SK-N-MC (cell line): ENCODE data around the gene CHPF.

Experiments
- DNase-seq: peaks from one replicate; pipeline ENCODE4 v3.0.0-alpha.2; 2011; ENCODE audit warnings: low read depth, low spot score
- H3K27ac ChIP-seq: fragments of 200-600 bp; sonication (generic); 2 replicates; pipeline ENCODE4 v1.5.1; 2016; ENCODE audit warnings: mixed run types
- H3K36me3 ChIP-seq: fragments of 200-600 bp; sonication (generic); 2 replicates; pipeline ENCODE4 v1.6.1; 2017; ENCODE audit warnings: antibody characterized with exemption, low read length, mixed read lengths; ENCODE audit not compliant: insufficient read depth
- H3K4me3 ChIP-seq: fragments of 200-600 bp; sonication (generic); 2 replicates; pipeline ENCODE4 v1.5.1; 2016
- H3K9ac ChIP-seq: fragments of 200-600 bp; sonication (generic); 2 replicates; pipeline ENCODE4 v1.8.0; 2017; ENCODE audit warnings: mixed run types, mixed read lengths; ENCODE audit not compliant: insufficient read length
- H3K9me3 ChIP-seq: fragments of 200-600 bp; sonication (generic); 2 replicates; pipeline ENCODE4 v1.6.1; 2017; ENCODE audit warnings: low read depth, mild to moderate bottlenecking, antibody characterized with exemption, low read length, moderate library complexity, mixed read lengths
- EZH2 ChIP-seq: fragments of 200-600 bp; sonication (generic); IDR thresholded peaks from one replicate; pipeline ENCODE4 v1.6.1; 2017; ENCODE audit warnings: antibody characterized with exemption
- FOXP2 ChIP-seq: optimal IDR thresholded peaks from 2 replicates; pipeline ENCODE3; 2011; ENCODE audit warnings: mild to moderate bottlenecking, moderate library complexity; ENCODE audit not compliant: insufficient read depth; ENCODE audit errors: extremely low read length, control extremely low read depth
- POLR2AphosphoS5 ChIP-seq: IDR thresholded peaks from 2 replicates; pipeline ENCODE4 v1.6.1; 2012; ENCODE audit warnings: mild to moderate bottlenecking, low read depth, low read length, borderline replicate concordance

CHPF gene

DNA sequence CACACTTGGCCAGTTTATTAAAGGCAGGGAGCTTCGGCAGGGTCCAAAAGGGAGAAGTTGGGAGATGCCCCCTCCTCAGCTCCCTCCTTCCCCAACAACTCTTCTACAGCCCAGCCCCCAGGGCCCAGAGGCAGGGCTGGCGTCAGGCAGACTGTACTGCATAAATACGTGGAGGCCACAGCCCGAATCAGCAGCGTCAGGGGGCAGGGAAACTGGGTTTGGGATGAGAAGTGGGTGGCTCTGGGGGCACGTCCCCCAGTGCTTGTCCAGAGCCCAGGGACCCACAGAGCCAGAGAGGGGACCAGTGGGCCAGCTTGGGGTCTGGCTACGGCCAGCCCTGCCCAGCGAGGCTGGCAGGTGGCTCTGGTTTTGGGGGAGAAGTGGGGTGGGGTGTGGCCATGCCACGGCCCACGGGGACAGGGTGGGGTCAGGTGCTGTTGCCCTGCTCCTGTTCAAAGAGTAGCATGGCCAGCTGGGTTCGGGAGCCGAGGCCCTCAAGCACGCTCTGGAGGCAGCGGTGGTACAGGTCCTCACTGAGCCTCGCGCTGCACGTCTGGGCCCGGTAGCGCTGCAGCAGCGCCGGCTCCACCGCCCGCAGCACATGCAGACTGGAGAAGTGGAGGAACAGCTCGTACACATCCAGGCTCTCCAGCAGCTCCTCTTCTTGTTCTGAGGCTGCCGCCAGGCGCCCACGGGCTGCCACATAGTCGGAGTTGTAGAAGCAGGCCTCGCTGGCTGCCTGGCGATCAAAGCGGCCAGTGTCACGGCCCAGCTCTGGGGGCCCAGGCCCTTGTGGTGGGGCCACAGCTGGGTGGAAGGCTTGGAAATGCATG is 4.4 kb downstream of the CHPF start:
- no peak for TF ChIP-seq POLR2AphosphoS5
- TF ChIP-seq EZH2: no peak
- no peak for TF ChIP-seq FOXP2
- Histone ChIP-seq H3K27ac (peak overlapping the region; percentile 80), H3K4me3 (peak overlapping the region; percentile 59), H3K9me3 (no peaks in the 10 kb centered on the region), H3K9ac (peak overlapping the region; percentile 57), H3K36me3 (no peaks in the 10 kb centered on the region)
- no peak for DNase-seq

DNA sequence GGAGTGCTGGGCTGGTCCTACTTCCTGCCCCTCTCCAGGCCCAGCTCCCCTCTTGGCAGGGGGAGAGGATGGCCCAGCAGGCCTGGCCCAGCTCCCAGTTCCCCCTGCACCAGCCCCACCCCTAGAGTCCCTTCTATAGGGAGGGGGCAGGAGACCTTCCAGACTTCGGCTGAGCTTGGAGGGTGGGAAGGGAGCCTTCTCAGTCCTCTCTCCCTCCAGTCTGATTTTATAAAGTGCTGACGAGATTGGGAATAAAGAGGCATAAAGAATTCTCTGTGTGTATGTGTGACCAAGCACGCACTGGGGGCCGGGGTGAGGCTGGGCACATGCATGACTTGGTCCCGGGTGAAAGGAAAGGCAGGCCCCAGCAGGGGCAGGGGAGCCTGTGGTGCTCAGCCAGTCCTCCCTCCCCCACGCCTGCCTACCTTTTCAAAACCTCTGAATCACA is 5.1 kb downstream of the CHPF start:
- Histone ChIP-seq H3K9me3 (no peaks in the 10 kb centered on the region), H3K36me3 (no peaks in the 10 kb centered on the region), H3K27ac (peak overlapping the region; percentile 80), H3K9ac (peak overlapping the region; percentile 57), H3K4me3 (peak overlapping the region; percentile 59)
- TF ChIP-seq EZH2 (no peak), FOXP2 (peak; percentile 22)
- DNase-seq: no peak

DNA sequence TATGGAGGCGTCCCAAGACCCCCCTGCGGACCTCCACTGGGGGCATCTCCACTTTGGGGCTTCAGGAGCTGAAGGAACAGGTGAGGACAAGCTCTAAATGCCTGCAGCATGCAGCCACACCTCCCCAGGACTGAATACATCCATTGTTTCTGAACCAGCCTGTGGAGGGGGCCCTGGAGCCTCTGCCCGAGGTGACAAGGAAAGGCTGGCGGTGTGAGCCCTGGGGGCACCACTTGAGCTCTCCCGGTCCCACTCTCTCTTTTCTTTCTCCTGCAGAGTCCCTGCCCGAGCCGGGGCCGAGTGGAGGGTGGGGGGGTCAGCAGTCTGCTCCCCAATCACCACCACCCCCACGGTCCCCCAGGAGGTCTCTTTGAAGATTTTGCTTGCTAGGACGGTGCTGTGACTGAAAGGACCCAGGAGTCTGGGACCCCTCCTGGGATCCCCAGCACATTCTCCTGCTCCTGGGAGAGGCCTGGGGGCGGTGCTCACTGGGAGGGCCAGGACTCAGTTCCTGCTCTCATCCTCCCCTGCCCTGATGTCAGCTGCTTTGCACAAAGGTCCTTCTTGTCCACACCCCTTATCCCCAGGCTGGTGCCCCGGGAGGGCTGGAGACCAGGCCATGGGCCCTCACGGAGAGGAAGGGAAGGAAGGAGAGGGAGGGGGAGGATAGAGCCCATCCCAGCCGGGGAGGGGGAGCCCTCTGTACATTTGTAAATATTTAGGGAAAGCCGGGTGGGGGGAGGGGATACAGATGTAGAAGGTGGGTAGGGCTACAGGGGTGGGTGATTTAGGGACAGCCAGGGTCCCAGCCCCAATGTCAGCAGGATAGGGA is 5.7 kb downstream of the CHPF start:
- Histone ChIP-seq H3K27ac (peak overlapping the region; percentile 80), H3K9ac (peak overlapping the region; percentile 57), H3K36me3 (no peaks in the 10 kb centered on the region), H3K4me3 (peak overlapping the region; percentile 59), H3K9me3 (no peaks in the 10 kb centered on the region)
- no peak for TF ChIP-seq FOXP2
- no peak for TF ChIP-seq POLR2AphosphoS5
- no peak for TF ChIP-seq EZH2
- no peak for DNase-seq

DNA sequence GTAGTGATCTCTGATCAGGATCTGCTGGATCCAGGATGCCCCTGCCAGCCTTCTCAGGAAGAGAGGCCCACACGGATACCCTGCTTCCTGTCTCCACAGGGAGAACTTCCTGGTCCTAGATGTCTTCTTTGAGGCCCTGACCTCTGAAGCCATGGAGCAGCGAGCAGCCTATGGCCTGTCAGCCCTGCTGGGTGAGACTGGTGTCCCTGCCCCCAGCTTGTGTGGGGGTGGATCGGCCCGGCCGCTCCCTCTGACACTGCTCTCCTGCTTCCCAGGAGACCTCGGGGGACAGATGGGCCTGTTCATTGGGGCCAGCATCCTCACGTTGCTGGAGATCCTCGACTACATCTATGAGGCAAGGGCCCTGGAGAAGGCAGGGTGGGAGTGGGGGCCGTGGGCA is 6.6 kb downstream of the CHPF start:
- TF ChIP-seq EZH2: no peak
- no peak for TF ChIP-seq FOXP2
- no peak for TF ChIP-seq POLR2AphosphoS5
- no peaks in the 10 kb centered on the region for H3K9me3 ChIP-seq
- no peaks in the 10 kb centered on the region for H3K36me3 ChIP-seq
- no peak overlapping the region for H3K9ac ChIP-seq
- H3K27ac ChIP-seq: no peak overlapping the region
- no peak overlapping the region for H3K4me3 ChIP-seq
- DNase-seq: no peak

DNA sequence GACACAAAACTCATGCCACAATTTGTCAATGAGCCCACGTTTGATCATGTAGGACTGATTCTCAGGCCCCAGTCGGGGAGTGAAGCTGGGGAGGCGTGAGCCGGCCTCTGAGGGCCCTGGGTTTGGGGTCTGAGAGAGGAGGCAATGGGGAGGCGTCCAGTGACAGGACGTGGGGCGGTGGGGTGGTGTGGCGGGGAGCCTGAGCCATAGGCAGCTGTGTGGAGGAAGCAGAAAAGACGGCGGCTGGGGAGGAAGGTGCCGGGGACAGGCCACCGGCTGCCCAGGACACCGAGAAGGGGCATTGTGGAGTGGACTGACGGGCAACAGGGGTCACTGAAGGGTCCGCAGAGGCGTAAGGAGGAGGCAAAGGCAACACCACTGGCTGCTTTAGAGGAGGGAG is 7.2 kb downstream of the CHPF start:
- Histone ChIP-seq H3K9me3 (no peaks in the 10 kb centered on the region), H3K36me3 (no peaks in the 10 kb centered on the region), H3K27ac (no peak overlapping the region), H3K9ac (no peak overlapping the region), H3K4me3 (no peak overlapping the region)
- no peak for TF ChIP-seq FOXP2
- no peak for TF ChIP-seq EZH2
- TF ChIP-seq POLR2AphosphoS5: no peak
- no peak for DNase-seq

DNA sequence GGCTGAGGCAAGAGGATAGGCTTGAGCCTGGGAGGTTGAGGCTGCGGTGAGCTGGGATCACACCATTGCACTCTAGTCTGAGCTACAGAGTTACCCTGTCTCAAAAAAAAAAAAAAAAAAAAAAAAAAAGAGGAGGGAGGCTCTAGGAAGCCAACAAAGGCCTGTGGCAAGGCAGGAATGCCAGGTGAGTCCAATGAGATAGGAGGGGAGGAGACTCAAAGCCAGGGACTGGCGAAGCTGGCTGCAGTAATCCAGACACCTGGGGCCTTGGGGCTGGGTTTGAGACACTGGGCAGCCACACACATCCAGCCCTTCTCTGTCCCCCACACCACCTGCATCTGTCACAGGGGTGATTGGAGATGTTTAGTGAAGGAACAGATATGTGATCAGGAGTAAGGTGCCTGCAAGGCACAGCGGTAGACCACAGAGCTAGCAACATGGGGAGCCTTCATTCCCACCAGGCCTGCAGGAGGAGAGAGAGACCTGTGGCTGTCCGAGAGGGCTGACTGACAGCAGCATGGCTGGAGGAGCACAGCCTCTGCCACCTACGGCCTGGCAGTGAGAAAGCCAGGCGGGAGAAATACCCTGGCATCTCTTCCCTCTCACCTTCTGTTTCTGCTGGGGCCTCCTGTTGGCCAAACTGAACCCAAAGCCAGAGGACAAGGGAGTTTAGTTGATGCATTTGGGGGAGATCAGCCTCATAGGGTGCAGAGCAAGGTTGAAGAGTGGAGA is 9.5 kb downstream of the CHPF start:
- DNase-seq: no peak
- no peaks in the 10 kb centered on the region for H3K9me3 ChIP-seq
- H3K27ac ChIP-seq: no peak overlapping the region
- no peaks in the 10 kb centered on the region for H3K36me3 ChIP-seq
- H3K4me3 ChIP-seq: no peak overlapping the region
- H3K9ac ChIP-seq: no peak overlapping the region
- no peak for TF ChIP-seq POLR2AphosphoS5
- no peak for TF ChIP-seq EZH2
- TF ChIP-seq FOXP2: no peak

DNA sequence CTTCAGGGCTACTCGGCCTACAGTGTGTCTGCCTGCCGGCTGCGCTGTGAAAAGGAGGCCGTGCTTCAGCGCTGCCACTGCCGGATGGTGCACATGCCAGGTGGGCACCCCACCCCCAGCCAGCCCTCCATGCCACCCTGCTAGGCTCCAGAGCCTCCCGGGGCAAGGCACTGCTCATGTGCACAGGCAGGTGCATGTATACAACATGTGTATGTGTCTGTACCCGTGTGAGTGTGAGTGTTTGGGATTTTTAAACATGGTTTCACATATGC is 11.3 kb downstream of the CHPF start:
- no peaks in the 10 kb centered on the region for H3K36me3 ChIP-seq
- H3K27ac ChIP-seq: no peak overlapping the region
- no peak for DNase-seq
- no peak overlapping the region for H3K4me3 ChIP-seq
- no peak overlapping the region for H3K9ac ChIP-seq
- no peak for TF ChIP-seq EZH2
- TF ChIP-seq POLR2AphosphoS5: no peak
- no peak for TF ChIP-seq FOXP2
- H3K9me3 ChIP-seq: no peaks in the 10 kb centered on the region
